Anterior cingulate cortex (tissue), 58 donors: ENCODE results near the gene HERC3.

ENCODE experiments used
- DNase-seq, 58 donors: peaks; one replicate each; lab custom pipeline; 2025; lab: John Stamatoyannopoulos, UW

Gene HERC3

DNA sequence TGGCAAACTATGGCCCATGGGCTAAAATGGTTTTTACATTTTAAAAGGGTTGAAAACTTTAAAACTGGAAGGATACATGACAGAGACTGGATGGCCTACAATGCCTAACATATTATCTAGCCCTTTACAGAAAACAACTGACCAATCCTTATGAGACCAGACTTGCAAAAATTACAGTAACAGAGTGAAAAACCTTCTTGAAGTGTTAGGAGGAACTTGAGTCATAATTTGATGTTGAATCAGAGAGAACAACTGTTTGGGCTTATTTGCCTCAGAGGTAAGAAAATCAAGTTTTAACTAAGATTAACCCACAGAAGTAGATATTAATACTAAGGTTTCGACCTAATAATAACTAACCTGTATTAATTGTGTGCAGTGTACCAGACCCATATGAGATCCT, 117.7 kb downstream of the HERC3 start:
- DNase-seq: no peak

DNA sequence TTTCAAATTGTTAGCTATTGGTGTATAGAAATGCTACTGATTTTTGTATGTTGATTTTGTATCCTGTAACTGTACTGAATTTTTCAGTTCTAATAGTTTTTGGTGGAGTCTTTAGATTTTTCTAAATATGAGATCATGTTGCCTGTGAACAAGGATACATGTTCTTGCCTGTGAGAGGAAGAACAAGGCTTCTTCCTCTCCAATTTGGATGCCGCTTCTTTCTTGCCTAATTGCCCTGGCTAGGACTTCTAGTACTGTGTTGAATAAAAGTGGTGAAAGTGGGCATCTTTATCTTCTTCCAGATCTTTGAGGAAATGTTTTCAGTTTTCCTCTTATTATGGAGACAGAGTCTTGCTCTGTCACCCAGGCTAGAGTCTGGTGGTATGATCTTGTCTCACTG, 121.5 kb downstream of the HERC3 start:
- no peak for DNase-seq

DNA sequence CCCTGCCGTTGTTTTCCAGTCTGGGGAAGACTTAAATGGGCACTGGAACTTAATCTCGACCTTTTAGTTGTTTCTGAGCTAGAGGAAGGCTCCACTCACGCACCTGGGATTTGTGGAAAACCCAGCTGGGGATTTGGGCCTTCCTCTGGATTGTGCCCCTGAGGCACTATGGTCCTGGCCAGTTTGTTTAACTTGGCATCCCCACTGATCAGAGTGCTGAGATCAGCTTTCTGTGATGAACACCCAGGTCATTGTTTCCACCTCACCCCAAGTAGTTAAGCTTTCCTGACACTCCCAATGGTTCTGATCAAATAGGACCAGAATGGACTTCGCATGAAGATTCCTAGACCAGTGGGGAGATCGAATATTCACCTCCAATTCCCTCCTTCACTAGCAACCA, 125.8 kb downstream of the HERC3 start:
- no peak for DNase-seq

DNA sequence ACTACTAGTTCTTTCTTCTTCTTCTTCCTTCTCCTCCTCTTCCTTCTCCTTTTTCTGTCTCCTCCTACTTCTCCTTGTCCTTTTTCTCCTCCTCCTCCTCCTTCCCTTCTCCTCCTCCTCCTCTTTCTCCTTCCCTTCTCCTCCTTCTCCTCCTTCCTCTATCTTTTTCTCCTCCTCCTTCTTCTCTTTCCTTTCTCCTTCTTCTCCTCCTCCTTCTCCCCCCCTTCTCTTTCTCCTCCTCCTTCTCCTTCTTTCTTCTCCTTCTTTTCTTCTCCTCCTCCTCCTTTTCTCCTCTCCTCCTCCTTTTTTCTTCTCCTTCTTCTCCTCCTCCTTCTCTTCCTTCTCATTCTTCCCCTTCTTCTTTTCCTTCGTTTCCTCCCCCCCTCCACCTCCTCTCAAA, 127.1 kb downstream of the HERC3 start:
- no peak for DNase-seq

DNA sequence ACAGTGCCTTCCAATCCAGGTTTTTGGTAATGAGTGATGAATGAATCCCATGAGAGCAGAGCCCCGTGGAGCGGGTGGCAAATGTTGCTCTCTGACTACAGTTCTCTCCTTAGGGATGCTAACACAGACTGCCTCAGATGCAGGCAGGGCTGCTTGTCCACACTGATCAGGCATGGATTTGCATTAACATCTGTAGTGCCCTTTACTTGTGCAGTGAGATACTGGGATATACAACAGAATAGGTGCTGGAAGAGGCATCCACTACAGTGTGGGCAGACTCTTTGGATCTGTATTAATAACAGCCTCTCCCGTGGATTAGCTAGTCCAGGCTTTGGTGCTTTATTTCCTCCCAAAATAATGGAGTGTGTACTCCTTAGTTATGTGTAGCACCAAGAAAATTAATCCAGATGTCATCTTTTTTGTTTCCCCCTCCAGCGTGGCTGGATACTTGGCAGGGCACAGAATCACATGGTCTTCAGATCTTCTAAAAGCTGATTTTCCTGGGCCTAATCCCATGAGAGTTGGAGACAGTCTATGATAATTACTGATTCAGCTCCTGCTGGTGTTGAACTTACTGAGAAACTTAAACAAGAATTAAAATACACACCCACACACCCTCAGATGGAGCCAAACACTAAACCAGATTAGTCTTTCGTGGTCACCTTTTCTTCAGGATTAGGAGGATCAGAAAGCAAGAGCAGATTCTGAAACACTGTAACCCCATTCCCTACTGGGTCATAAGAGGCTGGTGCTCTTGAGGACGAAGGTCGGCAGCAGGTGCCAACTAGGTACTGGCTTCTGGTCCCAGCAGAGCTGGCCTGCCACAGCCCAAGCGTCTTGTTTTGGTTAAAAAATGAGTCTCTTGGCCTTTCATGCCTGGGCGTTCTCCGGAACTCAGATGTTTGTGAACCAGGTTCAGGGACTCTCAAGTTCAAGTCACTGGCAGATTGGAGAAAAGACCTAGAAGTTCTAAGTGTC, 128.5 kb downstream of the HERC3 start:
- peak in 3 of 58 donors; percentile 22 to 57 (median 34) for DNase-seq

DNA sequence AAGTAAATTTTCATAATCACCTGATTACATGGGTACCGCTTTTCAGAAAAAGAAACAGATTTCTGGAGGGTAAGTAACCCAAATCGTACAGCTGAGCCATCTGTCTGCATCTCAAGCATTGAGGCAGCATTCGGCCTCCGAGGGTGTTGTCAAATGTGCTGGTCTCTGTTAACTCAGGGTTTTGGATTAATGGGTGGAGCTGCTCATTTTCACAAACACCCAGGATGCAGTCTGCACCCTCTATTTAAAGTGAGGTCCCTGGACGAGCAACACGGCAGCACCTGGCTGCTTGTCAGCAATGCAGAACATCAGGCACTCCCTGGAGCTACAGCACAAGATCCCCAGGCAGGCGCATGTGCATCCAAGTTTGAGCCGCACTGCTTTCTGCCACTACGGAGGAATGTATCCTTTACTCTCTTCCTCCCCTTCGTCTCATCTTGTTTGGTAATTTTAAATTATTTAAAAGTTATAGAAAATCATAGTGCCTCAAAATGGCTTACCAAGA, 130.0 kb downstream of the HERC3 start:
- peak in 2 of 58 donors; percentile 28 to 32 for DNase-seq

DNA sequence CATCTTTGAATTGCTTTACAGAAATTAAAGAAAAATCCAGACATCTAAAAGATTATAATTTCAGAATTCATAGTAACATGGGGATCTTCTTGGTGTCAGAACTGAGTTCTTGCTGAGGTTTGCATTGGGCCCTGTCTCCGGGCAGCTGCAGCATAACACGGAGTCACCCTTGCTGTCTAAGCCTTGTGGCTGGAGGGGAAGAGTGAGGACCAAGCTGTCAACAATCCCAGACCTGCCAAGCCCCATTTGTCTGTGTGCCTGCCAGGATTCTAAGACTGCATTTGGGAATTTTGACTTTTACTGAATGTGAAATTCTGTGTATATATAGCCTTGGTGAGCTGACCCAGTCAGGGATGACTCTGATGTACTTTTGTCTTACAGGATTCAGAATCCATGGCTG, 130.5 kb downstream of the HERC3 start:
- no peak for DNase-seq

DNA sequence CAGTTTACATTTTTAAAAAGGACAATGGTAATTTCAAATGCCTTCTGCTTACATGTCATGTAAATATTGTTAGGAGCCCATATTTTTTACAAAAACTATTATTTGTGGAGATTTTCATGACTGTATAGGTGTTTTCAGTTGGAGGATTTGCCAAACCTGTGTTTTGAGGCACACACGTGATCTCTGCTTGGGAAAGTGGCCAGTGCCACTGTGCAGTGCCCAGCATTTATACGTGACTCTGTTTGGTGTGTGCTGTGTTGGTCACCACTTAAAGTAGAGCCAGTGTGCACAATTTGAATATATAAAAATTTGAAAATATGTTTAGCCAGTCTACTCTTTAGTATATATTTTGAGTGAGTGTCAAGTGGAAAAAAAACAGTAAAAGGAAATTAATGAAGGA, 132.1 kb downstream of the HERC3 start:
- DNase-seq: no peak

DNA sequence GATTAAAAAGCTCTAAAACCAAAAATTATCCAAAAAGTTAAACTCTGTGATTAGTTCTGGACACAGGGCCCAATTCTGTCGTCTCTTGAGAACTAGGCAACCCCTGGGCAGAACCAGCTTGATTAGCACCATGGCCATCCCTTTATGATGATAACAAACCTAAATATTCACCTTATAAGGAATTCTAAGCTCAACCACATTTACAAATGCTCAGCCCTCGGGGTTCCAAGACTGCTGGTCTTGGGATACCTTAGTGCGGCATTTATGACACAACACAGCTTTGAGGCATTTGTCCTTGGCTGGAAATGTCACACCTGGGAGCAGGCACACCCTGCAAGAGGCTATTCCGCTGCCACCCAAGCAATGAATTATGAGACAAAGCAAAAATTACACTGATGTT, 132.9 kb downstream of the HERC3 start:
- DNase-seq: no peak

DNA sequence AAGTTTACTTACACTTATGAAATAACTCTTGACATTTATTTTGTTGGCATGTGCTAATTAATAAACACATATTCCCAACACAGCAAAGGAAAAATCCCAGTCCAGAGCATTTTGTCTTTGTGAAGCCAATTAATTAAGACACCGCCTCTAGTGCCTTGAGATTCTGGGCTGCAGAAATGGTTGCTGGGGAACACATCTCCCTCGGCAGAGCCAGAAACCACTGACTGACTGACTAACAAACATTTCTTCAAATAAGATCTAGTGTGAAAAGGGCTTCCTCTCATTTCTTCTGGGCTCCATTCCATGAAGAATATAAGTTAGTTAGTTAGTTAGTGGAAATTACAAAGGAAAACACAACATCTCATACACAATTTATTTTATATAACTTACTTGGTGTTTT, 133.7 kb downstream of the HERC3 start:
- peak in 10 of 58 donors; percentile 11 to 56 (median 22) for DNase-seq

DNA sequence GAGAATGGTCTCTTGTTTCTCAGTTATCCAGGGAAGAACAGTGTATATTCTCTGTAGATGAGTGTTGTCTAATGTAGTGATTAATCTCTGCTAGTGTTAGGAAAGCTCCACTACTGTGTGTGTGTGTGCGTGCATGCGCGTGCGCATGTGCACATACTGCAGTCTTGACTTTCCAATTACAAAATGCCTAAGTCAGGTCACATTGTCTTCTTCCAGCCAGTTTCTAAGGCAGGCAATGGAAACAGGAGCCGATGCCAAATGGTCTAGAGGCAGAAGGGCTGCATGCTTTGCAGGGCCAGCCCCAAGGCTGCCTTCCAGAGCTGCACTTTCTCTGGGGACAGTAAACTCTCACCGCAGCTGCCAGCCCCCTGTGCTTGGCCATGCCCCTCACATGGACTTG, 135.9 kb downstream of the HERC3 start:
- peak in 5 of 58 donors; percentile 10 to 44 (median 25) for DNase-seq

DNA sequence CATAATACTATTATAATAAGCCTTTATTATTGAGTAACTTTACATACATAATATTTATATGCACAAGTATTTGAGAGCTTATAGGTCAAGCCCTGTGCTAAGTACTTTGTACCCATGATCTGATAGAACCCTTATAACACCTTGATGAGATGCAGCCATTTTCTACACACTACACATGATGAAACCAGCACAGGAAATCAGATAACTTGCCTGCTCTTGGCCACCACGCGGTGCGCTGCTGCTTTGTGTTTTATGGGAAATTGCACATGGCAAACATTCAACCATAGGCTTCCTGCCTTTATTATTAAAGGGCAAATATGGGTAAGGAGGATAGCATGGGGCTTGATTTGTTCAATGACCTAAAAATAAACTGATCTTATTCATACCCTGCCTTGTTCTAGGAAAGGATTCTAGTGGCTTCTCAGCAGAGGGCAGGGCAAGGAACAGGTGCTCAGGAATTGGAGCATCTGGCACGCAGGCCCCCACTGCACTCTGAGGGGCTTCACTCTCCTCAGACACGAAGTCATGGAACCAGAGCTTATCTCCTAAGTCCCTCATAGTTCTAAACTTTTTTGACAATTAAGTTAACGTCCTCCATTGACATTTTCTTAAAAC, 137.0 kb downstream of the HERC3 start:
- no peak for DNase-seq

DNA sequence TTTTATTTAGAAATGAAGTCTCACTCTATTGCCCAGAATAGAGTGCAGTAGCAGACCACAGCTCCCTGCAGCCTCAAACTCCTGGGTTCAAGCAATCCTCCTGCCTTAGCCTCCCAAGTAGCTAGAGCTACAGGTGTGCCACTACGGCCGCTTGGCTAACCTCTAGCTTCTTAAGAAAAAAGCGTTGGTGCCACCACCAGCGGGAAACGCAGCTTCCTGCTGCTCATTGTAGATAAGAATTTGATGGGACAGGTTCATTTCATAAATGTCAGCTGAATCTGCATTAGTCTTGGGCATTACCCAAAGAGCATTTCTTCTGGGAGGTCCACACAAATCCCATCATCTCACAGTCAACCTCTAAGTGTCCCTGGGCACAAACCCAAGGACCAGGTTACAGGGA, 138.5 kb downstream of the HERC3 start:
- no peak for DNase-seq

DNA sequence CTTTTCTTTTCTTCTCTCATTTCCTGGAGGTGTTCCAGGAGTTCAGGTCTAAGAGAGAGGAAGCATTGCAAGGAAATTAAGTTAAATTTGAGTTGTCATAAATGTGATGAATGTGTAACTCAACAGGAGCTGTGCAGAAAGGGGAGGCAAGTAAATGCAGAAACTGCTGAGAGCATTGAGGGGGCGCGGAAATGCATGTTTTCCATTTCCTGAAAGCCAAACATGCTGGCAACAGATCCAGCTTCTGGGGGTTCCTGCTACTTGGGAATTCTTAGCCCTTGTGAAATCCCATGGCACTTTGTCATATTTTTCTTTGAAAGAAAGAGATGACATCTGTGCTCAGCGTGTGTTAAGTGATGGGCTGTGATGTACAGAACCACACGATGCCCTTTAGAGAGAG, 139.1 kb downstream of the HERC3 start:
- DNase-seq: no peak

DNA sequence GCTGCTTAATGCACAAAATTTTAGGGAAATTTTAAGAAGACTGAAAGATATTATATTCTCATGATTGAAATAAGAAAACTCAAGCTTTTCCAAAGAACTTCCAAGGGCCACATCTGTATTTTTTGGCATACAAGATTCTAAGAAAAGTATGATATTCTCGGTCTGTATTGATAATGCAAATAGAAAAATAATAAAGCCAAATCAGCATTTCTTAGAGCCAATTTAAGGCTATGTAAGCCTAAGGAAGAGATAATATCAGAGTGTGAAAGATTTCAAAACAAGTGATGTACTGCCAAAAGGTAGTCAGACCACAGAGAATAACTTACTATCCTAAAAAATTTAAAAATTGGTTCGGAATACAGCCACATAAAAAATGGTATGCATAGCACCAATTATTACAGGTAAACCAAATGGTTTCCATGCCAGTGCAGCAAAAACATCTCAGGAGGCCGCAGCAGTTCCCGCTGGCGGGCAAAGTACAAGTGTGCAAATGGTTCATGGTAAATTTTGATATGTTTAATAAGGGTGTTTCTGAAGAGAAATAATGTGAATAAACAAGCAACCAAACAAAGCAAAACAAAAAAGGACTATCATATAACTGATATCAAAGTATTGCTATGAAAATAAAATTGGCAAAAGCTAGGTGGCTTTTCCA, 140.6 kb downstream of the HERC3 start:
- no peak for DNase-seq

DNA sequence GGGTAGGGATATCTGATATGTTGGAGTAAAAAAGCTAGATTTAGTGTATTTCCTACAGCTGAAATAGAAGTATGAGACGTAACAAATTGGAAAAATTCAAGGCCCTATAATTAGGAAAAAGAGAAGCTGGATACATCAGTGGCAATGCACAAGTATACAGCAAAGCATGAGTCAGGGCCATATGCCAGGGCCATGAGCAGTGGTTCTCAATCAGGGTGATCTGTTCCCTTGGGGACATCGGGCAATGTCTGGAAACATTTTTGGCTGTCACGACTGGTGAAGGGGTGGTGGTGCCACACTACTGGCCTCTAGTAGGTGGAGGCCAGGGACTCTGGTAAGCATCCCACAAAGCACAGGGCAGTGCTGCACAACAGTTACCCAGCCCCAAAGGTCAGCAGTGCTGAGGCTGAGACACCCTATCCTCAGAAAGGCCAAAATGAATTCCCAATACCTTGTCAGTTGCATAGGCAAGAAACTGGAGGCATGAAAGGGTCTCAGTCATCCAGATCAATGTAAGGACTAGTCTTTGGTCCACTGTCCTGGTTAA, 142.2 kb downstream of the HERC3 start:
- no peak for DNase-seq

DNA sequence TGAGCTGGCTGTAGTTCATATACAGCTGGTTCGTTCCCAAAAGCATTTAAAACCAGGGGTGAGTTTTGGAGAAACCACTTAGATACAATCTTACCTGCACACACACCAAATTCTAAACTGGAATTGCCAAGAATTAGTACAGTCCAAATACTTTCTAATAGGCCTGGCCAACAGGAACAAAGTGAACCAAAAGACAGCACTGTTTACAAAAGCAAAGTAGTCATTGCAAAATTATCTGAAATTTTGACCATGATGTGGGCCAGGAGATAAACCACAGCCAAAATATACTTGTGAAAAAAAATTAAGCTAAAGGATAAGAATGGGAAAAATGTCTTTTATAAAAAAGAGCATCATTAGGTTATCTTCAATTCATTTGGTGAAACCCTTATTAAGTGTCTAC, 143.3 kb downstream of the HERC3 start:
- no peak for DNase-seq

DNA sequence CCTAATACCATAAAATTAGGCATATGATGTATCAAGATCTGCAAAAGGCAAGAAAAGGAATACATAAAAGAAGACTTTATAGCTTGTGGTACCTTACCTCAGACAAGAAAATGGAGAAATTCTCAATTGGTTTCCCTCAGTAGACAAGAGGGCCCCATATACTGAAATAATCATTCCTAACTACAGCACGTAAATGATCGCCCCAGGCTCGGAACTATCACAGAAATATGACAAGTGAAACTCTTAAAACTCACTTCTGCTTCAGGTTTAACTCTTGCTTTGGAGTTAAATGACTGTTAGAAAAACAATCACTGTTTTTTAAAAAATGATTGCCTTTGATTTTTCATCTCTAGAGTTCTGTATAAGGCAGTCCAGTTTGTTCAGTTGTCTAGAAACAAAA, 144.0 kb downstream of the HERC3 start:
- no peak for DNase-seq

DNA sequence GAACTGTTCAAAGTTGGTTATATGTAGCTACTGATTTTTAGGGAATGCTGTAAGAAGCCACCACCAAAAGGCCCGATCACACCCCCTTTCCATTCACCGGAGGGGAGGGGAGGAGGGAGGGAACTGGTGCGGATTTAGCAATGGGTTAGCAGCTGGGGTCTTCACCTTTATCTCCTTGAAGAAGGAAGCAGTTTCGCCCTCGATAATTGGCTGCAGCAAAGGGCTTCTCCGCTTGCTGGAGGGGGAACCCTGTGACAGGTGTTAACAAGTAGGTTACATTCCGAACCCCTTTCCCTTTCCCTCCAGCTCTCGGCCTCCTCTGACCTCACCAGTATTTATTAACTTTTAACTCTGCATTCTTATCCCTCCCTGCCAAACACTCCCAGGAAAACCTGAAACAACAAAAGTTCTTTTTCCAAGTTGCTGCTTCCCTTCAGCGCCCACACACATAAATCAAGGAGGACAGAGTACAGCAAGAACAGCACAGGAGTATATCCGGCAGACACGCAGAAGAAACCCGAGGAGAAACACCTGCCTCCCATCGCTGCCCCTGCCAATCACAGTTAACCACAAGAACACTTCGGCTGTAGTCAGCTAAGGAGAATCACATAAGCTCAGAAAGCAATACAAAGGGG, 145.1 kb downstream of the HERC3 start:
- DNase-seq: no peak

DNA sequence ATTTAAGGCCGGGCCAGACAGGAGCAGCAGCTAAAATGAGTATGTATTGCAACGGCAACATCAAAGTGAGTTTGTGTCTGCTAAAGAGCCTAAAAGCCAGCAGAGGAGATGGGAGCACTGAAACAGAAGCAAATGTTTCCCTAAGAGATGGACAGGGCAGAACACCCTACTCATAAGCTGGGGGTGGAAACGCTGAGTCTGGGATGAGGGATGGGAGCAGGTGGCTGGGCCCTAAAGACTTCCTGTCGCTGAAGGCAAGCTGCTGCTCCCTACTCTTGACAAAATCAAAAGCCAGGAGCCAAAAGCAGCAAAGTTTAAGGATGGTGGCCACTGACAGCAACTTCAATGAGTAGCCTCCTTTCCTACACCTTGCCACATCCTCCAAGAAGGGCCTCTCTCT, 145.9 kb downstream of the HERC3 start:
- no peak for DNase-seq
